HL-60 (cell line): ENCODE data around the gene ZNF410.
"Not testable (repeated sequence)": the region's sequence is repeated elsewhere in the genome, so short reads cannot be mapped to it uniquely, and the experiment has no call there.

Experiments used
- DNase-seq, 2 experiments: peaks; one replicate each; pipeline ENCODE4 v3.0.0-alpha.2; 2010 to 2020; ENCODE audit warnings: low read depth in 1 of 2, low spot score in 1 of 2
- H3K27ac ChIP-seq: fragments of 250-450 bp; sonication (Bioruptor Pico); replicated peaks from 2 replicates; pipeline ENCODE4 v1.5.1; 2020; ENCODE audit warnings: mild to moderate bottlenecking, moderate library complexity
- H3K27me3 ChIP-seq: fragments of 250-450 bp; sonication (Bioruptor Pico); 2 replicates; pipeline ENCODE4 v1.5.1; 2021; ENCODE audit warnings: mild to moderate bottlenecking, moderate library complexity; ENCODE audit not compliant: insufficient read depth, poor library complexity, severe bottlenecking
- H3K4me3 ChIP-seq: replicated peaks from 2 replicates; pipeline ENCODE4 v1.5.1; 2011; ENCODE audit warnings: mild to moderate bottlenecking, control low read depth, low read length; ENCODE audit not compliant: insufficient read depth
- GABPA ChIP-seq: IDR thresholded peaks from 2 replicates; pipeline ENCODE4 v1.6.1; 2012; ENCODE audit warnings: low read depth
- POLR2AphosphoS5 ChIP-seq: IDR thresholded peaks from 2 replicates; pipeline ENCODE4 v1.6.1; 2012; ENCODE audit warnings: low read depth
- SPI1 ChIP-seq: IDR thresholded peaks from 2 replicates; pipeline ENCODE4 v1.6.1; 2012; ENCODE audit warnings: low read depth, mild to moderate bottlenecking, borderline replicate concordance
- long read RNA-seq: library from polyadenylated mRNA; unstranded; transcript quantifications from one replicate; pipeline ENCODE4 v2.0.0, GENCODE V29; 2020
- TF ChIP-seq, protein P1 (sequence below): IDR thresholded peaks from 2 replicates; pipeline ENCODE4 v1.6.1; 2012; ENCODE audit warnings: low read depth; ENCODE audit not compliant: insufficient replicate concordance
- TF ChIP-seq, protein P2 (sequence below): IDR thresholded peaks from one replicate; pipeline ENCODE4 v1.5.1; 2011; ENCODE audit warnings: low read length, control low read depth, inconsistent platforms; ENCODE audit not compliant: insufficient read depth

Gene ZNF410, protein sequence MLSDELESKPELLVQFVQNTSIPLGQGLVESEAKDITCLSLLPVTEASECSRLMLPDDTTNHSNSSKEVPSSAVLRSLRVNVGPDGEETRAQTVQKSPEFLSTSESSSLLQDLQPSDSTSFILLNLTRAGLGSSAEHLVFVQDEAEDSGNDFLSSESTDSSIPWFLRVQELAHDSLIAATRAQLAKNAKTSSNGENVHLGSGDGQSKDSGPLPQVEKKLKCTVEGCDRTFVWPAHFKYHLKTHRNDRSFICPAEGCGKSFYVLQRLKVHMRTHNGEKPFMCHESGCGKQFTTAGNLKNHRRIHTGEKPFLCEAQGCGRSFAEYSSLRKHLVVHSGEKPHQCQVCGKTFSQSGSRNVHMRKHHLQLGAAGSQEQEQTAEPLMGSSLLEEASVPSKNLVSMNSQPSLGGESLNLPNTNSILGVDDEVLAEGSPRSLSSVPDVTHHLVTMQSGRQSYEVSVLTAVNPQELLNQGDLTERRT
- long read RNA-seq, transcript ZNF410-211 (12 exons, 2,601 nt): major isoform, 270 of 366 reads
- long read RNA-seq, partial matches to known transcripts: 10 of 366 reads
- long read RNA-seq, other reads (novel, unspliced or antisense): 77 of 366 reads

DNA sequence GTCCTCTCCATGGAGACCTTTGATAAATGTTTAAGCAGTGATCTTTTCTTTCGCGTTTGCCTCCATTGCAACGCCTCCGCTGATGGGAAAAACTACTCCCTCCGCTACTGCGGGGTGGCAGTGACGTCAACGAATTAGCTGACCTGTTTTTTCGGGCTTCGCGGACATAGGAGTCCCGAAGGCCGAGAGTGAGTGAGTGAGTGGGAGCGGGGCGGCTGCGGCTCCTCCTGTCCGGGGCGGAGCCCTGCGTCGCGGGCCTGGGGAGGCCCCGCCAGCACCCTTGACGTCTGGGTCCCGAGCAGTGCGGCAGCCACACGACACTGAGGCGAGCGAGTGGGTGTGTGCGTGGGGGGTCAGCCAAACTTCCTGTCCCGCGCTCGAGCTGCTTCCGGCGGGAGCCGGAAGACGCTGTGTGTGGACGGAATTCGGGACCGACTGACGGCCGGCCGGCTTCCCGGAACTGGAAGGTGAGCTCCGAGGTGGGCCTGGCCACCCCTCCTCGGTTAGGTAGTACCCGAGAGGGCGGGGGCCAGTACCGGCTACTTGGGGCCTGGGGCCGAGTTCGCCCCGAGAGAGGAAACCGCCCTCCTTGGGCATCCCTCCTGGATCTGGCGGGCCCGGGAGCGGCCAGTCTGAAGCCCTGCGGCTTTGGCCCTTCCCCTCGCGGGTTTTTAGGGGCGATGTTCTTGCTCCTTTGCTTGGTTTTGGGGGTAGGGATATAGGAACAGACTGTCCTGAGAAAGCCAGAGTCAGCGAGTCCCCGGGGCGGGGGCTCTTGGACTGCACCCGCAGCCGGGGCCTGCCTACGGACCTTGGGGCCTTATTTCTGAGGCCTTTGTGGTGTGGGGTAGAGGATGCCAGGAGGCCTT, at the start of gene ZNF410:
TSS of gene ZNF410 (plus strand) at position 411 of the 869 bp plus-strand sequence. CDS start 5,317 bp downstream, outside the sequence.
- 0 out of 2 replicates have a peak, but pooled peaks have one; percentile 57 for TF ChIP-seq POLR2AphosphoS5
- TF ChIP-seq GABPA: peak; percentile 91
- no peak for TF ChIP-seq SPI1
- TF ChIP-seq, protein P1, sequence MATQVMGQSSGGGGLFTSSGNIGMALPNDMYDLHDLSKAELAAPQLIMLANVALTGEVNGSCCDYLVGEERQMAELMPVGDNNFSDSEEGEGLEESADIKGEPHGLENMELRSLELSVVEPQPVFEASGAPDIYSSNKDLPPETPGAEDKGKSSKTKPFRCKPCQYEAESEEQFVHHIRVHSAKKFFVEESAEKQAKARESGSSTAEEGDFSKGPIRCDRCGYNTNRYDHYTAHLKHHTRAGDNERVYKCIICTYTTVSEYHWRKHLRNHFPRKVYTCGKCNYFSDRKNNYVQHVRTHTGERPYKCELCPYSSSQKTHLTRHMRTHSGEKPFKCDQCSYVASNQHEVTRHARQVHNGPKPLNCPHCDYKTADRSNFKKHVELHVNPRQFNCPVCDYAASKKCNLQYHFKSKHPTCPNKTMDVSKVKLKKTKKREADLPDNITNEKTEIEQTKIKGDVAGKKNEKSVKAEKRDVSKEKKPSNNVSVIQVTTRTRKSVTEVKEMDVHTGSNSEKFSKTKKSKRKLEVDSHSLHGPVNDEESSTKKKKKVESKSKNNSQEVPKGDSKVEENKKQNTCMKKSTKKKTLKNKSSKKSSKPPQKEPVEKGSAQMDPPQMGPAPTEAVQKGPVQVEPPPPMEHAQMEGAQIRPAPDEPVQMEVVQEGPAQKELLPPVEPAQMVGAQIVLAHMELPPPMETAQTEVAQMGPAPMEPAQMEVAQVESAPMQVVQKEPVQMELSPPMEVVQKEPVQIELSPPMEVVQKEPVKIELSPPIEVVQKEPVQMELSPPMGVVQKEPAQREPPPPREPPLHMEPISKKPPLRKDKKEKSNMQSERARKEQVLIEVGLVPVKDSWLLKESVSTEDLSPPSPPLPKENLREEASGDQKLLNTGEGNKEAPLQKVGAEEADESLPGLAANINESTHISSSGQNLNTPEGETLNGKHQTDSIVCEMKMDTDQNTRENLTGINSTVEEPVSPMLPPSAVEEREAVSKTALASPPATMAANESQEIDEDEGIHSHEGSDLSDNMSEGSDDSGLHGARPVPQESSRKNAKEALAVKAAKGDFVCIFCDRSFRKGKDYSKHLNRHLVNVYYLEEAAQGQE: no peak
- TF ChIP-seq, protein P2, sequence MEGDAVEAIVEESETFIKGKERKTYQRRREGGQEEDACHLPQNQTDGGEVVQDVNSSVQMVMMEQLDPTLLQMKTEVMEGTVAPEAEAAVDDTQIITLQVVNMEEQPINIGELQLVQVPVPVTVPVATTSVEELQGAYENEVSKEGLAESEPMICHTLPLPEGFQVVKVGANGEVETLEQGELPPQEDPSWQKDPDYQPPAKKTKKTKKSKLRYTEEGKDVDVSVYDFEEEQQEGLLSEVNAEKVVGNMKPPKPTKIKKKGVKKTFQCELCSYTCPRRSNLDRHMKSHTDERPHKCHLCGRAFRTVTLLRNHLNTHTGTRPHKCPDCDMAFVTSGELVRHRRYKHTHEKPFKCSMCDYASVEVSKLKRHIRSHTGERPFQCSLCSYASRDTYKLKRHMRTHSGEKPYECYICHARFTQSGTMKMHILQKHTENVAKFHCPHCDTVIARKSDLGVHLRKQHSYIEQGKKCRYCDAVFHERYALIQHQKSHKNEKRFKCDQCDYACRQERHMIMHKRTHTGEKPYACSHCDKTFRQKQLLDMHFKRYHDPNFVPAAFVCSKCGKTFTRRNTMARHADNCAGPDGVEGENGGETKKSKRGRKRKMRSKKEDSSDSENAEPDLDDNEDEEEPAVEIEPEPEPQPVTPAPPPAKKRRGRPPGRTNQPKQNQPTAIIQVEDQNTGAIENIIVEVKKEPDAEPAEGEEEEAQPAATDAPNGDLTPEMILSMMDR: no peak
- peak; percentile 81 to 87 for DNase-seq

DNA sequence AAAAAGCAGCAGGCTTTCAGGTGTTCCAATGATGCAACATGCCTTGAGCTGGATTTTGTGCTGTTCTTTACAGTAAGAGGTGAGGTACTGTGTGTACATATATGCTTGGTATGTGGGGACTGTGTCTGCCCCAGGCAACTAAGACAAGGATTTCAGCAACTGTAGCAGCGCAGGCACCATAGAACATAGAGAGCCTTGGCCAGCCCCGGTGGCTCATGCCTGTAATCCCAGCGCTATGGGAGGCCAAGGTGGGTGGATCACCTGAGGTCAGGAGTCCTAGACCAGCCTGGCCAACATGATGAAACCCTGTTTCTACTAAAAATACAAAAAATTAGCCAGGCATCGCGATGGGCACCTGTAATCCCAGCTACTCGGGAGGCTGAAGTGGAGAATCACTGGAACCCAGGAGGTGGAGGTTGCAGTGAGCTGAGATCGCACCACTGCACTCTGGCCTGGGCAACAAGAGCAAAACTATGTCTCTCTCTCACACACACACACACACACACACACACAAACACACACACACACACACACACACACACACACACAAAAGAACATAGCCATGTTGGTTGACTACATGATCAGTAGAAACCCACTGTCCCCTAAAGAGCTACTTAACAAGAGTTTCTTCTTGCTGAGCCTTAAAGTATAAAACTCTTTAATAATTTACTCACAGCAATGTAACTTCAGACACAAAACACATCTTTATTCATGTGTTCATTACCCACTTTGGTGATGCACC, 48.2 kb upstream of the ZNF410 start:
- not testable (repeated sequence) for DNase-seq, H3K4me3 ChIP-seq, H3K27ac ChIP-seq, H3K27me3 ChIP-seq

More for the DNA sequence above, at the start of gene ZNF410:
- no peaks in the 10 kb centered on the region for H3K27me3 ChIP-seq
- peak within 1 kb of the TSS; percentile 73 for H3K27ac ChIP-seq
- H3K4me3 ChIP-seq: peak within 1 kb of the TSS; percentile 72

DNA sequence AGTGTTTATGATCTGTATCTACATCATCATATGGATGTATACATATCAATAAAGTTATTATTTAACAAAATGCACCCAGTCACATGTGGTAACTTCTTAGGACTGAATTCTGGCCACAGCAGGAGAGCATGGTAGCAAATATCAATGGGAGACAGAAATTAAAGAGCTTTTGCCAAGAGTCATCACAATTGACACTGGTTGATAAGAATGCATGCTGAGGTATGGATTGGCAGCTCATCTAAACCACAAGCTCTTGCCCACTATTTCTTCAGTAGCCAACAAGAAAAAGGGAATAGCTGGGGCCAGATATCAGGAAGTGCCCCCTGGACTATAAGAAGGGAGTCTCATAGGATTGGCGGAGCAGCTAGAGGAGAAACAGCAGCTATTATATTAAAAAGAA, 44.5 kb upstream of the ZNF410 start:
- Histone ChIP-seq H3K27me3 (no peaks in the 10 kb centered on the region), H3K27ac (no peak overlapping the region), H3K4me3 (no peak overlapping the region)
- DNase-seq: no peak
- TF ChIP-seq, protein P1: no peak
- TF ChIP-seq SPI1 (no peak), POLR2AphosphoS5 (no peak), GABPA (no peak)
- TF ChIP-seq, protein P2: no peak
